Measurements from ENCODE around the gene SMKR1. TPM values are rescaled to one million over a fixed set of nuclear protein-coding genes. Genes with fewer than 3 reads are reported as not detected.

Gene SMKR1
- polyA plus RNA-seq (2011; rRNA removed) = 0.10 and 0.24 TPM in 2 replicates
- not detected in 2 replicates for polyA minus RNA-seq (2011; rRNA and poly(A)+ RNA removed)

DNA sequence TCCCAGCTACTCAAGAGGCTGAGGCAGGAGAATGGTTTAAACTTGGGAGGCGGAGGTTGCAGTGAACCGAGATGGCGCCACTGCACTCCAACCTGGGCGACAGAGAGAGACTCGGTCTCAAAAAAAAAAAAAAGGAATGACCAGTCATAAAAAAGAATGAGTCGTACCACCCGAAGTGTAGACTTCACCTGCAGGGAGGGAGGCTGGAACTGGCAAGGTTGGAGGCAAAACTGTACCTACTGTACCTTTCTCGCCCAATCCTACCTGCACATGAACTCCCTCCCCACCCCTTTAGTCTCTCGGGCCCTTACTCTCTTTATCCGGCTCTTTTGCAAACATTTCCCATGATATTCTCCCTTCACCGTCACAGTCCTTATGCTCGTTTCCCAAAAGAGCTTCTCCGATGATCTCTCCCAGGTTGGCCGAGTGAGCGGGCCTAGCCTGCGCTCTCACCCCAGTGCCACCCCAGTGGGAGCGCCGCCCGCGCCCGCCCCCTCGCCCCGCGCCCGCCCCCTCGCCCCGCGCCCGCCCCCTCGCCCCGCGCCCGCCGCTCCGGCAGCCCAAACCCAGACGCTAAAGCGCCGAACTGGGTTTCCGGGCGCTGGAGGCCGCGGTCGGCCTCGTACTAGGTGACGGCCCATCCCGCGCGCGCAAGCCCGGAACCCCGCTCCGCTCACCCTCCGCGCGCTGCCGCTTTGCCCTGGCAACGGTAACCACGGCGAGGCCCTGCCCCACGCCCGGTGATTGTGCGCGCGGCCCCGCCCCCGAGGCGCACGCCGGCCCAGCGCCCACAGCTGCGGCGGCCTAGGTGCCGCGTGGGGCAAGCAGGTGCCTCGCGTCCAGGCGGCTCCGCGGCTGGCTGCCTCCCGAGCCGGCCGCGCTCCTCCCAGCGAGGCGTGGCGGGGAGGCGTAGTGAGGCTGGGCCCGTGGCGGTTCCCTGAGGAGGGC, at the start of gene SMKR1:
SMKR1 (plus strand) TSS at position 772 of the 948 bp plus-strand sequence. CDS start 294 bp downstream, outside the sequence.
- CTCF ChIA-PET = interaction anchor here (0.7 to 1.4 kb wide), 2 partner anchors 73 to 283 kb away, joined by 3 read pairs; no protein-coding TSS in a partner anchor

DNA sequence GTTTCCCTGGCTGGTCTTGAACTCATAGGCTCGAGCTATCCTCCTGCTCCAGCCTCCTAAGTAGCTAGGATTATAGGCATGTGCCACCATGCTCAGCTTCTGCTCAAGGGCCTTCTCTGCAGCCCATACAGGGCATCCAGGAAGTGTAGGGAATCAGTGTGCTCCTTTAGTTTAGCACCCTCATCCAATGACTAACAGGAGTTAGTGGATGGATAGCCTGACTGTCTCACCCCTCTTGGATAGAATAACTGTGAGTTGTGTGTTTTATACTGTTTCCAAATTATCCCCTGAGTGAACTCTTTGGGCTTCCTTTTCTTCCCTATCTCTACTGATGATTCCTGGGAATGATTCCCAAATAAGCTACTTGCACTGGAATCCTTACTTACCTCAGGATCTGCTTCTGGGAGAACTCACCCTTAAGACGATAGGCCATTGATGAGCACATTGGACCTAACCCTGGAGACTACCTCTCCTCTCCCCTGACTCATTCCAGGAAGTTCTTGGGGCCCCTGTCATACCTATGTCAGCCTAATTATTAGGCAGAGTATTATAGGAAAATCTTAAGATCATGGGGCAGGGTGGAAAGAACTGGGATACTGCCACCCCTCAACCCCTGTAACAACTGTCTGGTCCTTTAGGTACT, 49.6 kb upstream of the SMKR1 start:
- POLR2A ChIA-PET = no interaction called here
- DNase-seq (ENCODE audit: low read depth, low spot score) = no peak
- TF ChIP-seq CTCF (IDR thresholded peaks at IDR 0.05; ENCODE audit: low read depth, low read length) = no peak
- H3K9me3 ChIP-seq (ENCODE audit: control insufficient read depth, insufficient read depth, low read length) = peaks cover 7% of the 10 kb centered on the region; the same call in 1 of the 2 replicates
- H3K27ac ChIP-seq (ENCODE audit: low read depth, low read length) = no peak overlapping the region
- H3K4me3 ChIP-seq (ENCODE audit: low read depth, low read length) = no peak overlapping the region
- CTCF ChIA-PET = interaction anchor here (0.6 to 2.3 kb wide), 3 partner anchors 76 to 235 kb away, joined by 3 to 9 read pairs (median 4); no protein-coding TSS in a partner anchor
- H3K27me3 ChIP-seq (ENCODE audit: control insufficient read depth, insufficient read depth, low read length) = no peaks in the 10 kb centered on the region

More for the DNA sequence above, at the start of gene SMKR1:
- POLR2A ChIA-PET = no interaction called here
- DNase-seq (ENCODE audit: low read depth, low spot score) = peak; percentile 4
- H3K27ac ChIP-seq (ENCODE audit: low read depth, low read length) = no peak within 1 kb of the TSS
- TF ChIP-seq CTCF (IDR thresholded peaks at IDR 0.05; ENCODE audit: low read depth, low read length) = no peak
- peak within 1 kb of the TSS; percentile 58 for H3K4me3 ChIP-seq (ENCODE audit: low read depth, low read length)
- H3K9me3 ChIP-seq (ENCODE audit: control insufficient read depth, insufficient read depth, low read length) = no peaks in the 10 kb centered on the region
- H3K27me3 ChIP-seq (ENCODE audit: control insufficient read depth, insufficient read depth, low read length) = peaks cover 23% of the 10 kb centered on the region

DNA sequence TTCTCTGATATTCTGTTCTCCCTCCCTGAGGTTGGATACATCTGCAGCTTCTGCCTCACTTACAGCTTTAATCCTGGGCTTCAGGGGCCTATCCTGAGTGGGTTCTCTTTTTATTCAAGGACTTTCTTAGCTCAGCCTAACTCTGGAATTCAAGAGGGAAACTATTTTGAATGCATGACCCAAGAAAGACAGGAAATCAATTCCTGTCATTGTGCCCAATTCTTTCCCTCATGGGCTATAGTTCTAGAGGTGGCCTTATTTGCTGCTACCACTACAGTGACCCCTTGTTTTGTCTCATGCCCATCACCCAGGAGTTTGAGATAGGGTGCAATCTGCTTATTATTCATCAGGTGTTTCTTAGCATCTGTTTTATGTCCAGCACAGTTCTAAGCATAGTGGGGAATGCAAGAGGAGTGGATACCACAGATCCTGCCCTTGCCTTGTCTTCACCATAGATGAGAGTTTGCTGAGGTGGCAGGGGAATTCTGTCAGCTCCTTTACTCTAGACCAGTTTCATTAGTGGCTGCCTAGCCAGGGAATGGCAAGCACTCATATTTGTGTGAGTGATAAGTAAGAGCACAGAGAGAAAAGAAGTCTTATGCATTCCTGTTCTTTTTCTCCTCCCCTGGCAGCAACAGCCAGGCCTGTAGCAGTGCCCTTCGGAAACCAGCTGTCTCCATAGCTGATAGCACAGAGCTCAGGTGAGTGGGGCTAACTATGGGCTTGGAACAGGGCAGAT, 48.7 kb upstream of the SMKR1 start:
- DNase-seq (ENCODE audit: low read depth, low spot score) = no peak
- Histone ChIP-seq H3K27ac (ENCODE audit: low read depth, low read length) (no peak overlapping the region), H3K9me3 (ENCODE audit: control insufficient read depth, insufficient read depth, low read length) (peaks cover 7% of the 10 kb centered on the region; the same call in 1 of the 2 replicates), H3K27me3 (ENCODE audit: control insufficient read depth, insufficient read depth, low read length) (no peaks in the 10 kb centered on the region), H3K4me3 (ENCODE audit: low read depth, low read length) (no peak overlapping the region)
- POLR2A ChIA-PET = no interaction called here
- CTCF ChIA-PET = interaction anchor here (1.1 to 1.5 kb wide), 2 partner anchors 77 to 86 kb away, joined by 3 to 4 read pairs; no protein-coding TSS in a partner anchor
- no peak for TF ChIP-seq CTCF (IDR thresholded peaks at IDR 0.05; ENCODE audit: low read depth, low read length)

DNA sequence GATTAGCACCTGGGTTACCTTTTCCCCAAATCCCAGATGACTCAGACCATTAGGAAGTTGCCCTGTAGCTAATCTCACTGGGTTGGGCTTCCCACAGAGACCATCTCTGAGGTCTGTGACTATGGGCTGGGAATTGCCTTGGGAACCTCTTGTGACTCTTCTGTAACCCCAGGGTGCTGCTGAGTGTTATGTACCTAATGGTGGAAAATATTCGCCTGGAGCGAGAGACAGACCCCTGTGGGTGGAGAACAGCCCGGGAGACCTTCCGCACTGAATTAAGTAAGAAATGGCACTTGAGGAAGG, 48.1 kb upstream of the SMKR1 start:
- H3K9me3 ChIP-seq (ENCODE audit: control insufficient read depth, insufficient read depth, low read length) = peaks cover 2% of the 10 kb centered on the region; the same call in 1 of the 2 replicates
- no peak overlapping the region for H3K4me3 ChIP-seq (ENCODE audit: low read depth, low read length)
- no peak overlapping the region for H3K27ac ChIP-seq (ENCODE audit: low read depth, low read length)
- POLR2A ChIA-PET = no interaction called here
- no peak for TF ChIP-seq CTCF (IDR thresholded peaks at IDR 0.05; ENCODE audit: low read depth, low read length)
- H3K27me3 ChIP-seq (ENCODE audit: control insufficient read depth, insufficient read depth, low read length) = no peaks in the 10 kb centered on the region
- CTCF ChIA-PET = interaction anchor here (1.1 kb wide), 1 partner anchor 86 kb away, joined by 3 read pairs; no protein-coding TSS in a partner anchor
- DNase-seq (ENCODE audit: low read depth, low spot score) = no peak

Measured in AG04450 (cell line).